Heart left ventricle (tissue), 13 donors: ENCODE results near the gene HMGCS2.

Experiments
- POLR2A ChIP-seq, 2 donors: fragments of 450-650 bp; IDR thresholded peaks; one replicate each; pipeline ENCODE4 v1.6.1; 2017; ENCODE audit warnings: antibody characterized with exemption in 2 of 2, mild to moderate bottlenecking in 2 of 2, moderate library complexity in 2 of 2
- TF ChIP-seq, protein P1 (sequence below), 12 donors: fragments of 200-600 bp; sonication (generic) in 4 of 12; IDR thresholded peaks; one replicate each; pipeline versions ENCODE4 v1.5.0 to v1.8.0; 2018 to 2022; ENCODE audit warnings: antibody characterized with exemption in 12 of 12, mild to moderate bottlenecking in 5 of 12
- donor health status: ischemic (EF 13 %, LVEDD 7.1; RV severe dilation, severe dysfunction).
- donor health status: DM: no; HTN: yes; CAD: no.
- donor health status: DM: no; HTN: no; CAD: no.
- donor health status: ischemic (EF 25% LVEDD 6.9; RV normal size, moderate dysfunction).
- donor health status: ischemic (EF 25% LVEDD 5.7; RV mildly dilated, moderate dysfunction).
- donor health status: ischemic (EF 35%, LVEDD 5.7; RV mildly dilated, moderate dysfunction).
- donor health status: nonischemic (EF 11% LVEDD 7.7; RV severe dilation, severe dysfunction).
- donor health status: DM: yes; HTN: yes; CAD: no.
- donor health status: PGD.
- donor health status: ischemic (EF 29% LVEDD 5.4; RV normal size, mild dysfunction).
- donor health status: nonischemic (EF 23%, LVEDD 6.1; RV moderate dilation, normal function).

DNA sequence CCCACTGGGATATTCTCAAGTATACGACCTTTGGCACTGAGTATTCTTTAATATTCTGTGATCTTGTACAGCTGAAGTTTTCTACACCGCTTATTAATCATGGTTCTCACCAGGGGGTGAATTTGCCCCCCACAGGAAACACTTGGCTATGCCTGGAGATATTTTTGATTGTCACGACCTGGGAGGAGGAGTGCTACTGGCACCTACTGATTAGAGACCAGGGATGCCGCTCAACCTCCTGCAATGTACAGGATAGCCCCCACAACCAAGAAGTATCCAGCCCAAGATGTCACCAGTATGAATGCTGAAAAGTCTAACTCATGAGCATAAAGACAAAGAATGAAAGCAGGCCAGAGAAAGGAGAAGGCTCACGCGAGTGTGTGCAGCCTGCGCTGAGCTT is 28.9 kb upstream of the HMGCS2 start:
- TF ChIP-seq, protein P1, sequence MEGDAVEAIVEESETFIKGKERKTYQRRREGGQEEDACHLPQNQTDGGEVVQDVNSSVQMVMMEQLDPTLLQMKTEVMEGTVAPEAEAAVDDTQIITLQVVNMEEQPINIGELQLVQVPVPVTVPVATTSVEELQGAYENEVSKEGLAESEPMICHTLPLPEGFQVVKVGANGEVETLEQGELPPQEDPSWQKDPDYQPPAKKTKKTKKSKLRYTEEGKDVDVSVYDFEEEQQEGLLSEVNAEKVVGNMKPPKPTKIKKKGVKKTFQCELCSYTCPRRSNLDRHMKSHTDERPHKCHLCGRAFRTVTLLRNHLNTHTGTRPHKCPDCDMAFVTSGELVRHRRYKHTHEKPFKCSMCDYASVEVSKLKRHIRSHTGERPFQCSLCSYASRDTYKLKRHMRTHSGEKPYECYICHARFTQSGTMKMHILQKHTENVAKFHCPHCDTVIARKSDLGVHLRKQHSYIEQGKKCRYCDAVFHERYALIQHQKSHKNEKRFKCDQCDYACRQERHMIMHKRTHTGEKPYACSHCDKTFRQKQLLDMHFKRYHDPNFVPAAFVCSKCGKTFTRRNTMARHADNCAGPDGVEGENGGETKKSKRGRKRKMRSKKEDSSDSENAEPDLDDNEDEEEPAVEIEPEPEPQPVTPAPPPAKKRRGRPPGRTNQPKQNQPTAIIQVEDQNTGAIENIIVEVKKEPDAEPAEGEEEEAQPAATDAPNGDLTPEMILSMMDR (IDR thresholded peaks at IDR 0.05): no peak
- no peak for TF ChIP-seq POLR2A (IDR thresholded peaks at IDR 0.05)
